ENCODE measurements around the gene BLVRA.
"Not testable (repeated sequence)": the region's sequence is repeated elsewhere in the genome, so short reads cannot be mapped to it uniquely, and the experiment has no call there.

The BLVRA gene

DNA sequence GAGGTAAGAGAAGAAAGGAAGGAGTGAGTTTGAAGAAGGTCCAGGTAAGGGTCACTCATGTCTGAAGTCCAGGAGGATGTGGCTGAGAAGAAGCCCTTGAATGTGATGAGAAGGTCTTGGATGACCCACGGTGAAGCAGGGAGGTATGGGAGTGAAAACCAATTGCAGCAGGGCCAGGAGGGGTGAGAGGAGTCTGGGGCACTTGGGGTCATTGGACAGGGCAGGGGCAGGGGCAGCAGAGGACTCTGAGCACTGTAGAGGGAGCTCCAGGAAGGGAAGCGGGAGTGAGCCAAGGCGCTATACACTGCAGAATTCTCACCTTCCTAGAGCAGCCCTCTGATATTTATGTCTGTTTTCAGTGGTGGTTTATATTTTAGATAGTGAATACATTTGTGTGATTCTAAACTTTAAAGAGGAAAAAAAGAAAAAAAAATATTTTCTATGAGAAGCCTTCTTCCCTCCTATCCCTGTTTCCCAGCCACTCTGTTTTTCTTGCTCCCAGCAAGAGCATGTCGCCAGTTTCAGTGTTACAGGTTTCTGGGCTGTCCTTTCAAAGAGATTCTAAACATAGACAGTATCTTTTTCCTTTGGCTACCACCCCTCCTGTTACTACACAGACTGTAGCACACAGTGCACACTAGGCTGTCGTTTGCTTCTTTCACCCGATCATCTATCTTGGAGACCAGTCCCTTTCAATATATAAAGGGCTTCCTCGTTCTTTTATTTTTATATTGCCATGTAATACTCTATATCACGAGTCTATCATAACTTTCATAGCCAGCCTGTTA is 24.5 kb downstream of the BLVRA start:
- H3K4me3 ChIP-seq (ENCODE audit: low read length) = no peak overlapping the region
- WGBS (ENCODE audit: insufficient coverage, insufficient read length) = no CpG with 5 or more reads among the region's 8 CpGs
- no peak for DNase-seq (ENCODE audit: low read depth, low spot score)
- no peaks in the 10 kb centered on the region for H3K4me1 ChIP-seq (ENCODE audit: control insufficient read depth, insufficient read depth, low read length)
- H3K27ac ChIP-seq (ENCODE audit: low read length) = no peak overlapping the region
- H3K9me3 ChIP-seq (ENCODE audit: control insufficient read depth, insufficient read depth, low read length) = no peaks in the 10 kb centered on the region; the same call in 1 of the 2 replicates
- H3K36me3 ChIP-seq (ENCODE audit: control insufficient read depth, insufficient read depth, low read length) = no peaks in the 10 kb centered on the region
- H3K27me3 ChIP-seq (ENCODE audit: control insufficient read depth, insufficient read depth, low read length) = no peaks in the 10 kb centered on the region; the same call in 1 of the 2 replicates

DNA sequence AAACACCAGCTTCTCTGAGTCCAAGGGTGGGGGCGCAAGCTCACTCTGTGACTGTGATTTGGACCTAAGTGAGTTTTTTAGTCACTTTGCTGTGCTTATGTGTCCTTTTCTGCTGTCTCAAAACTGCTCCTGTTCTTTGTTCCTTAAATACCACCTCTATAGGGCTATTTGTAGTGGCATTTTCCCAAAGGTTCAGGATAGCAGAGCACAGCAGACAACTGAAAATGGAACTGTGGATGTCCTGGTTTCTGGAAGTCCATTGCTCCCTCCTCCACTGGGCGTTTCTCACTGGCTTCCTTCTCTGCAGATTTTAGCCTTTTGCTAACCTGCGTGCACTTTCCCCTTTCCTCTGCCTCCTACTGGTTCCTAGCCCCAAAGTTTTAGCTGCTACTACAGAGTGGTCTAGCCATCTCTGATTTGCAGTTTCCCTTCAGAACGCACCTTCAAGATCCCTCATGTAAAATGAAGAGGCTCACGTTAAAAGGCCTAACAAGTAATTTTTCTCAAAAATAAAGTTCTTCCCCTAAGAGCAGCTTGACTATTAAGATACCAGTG is 25.6 kb downstream of the BLVRA start:
- Histone ChIP-seq H3K27ac (ENCODE audit: low read length) (no peak overlapping the region), H3K27me3 (ENCODE audit: control insufficient read depth, insufficient read depth, low read length) (no peaks in the 10 kb centered on the region; the same call in 1 of the 2 replicates), H3K4me3 (ENCODE audit: low read length) (no peak overlapping the region), H3K36me3 (ENCODE audit: control insufficient read depth, insufficient read depth, low read length) (no peaks in the 10 kb centered on the region; the same call in 1 of the 2 replicates), H3K9me3 (ENCODE audit: control insufficient read depth, insufficient read depth, low read length) (no peaks in the 10 kb centered on the region; the same call in 1 of the 2 replicates), H3K4me1 (ENCODE audit: control insufficient read depth, insufficient read depth, low read length) (no peaks in the 10 kb centered on the region)
- DNase-seq (ENCODE audit: low read depth, low spot score) = no peak
- WGBS (ENCODE audit: insufficient coverage, insufficient read length) = no CpG with 5 or more reads among the region's 5 CpGs

DNA sequence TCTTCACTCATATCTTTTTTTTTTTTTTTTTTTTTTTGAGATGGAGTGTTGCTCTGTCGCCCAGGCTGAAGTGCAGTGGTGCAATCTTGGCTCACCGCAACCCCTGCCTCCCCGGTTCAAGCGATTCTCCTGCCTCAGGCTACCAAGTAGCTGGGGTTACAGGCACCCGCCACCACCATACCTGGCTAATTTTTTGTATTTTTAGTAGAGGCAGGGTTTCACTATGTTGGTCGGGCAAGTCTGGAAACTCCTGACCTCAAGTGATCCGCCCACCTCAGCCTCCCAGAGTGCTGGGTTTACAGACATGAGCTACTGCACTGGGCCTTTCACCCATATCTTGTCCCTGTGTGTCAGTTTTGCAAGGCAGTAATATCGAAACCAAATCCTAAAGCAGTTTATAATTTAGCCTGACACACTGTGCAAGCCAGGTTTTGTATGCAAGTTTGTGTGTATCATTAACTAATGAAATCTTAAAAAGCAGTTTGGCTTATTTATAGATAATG is 26.2 kb downstream of the BLVRA start:
- not testable (repeated sequence) for H3K9me3 ChIP-seq (ENCODE audit: control insufficient read depth, insufficient read depth, low read length); DNase-seq (ENCODE audit: low read depth, low spot score); H3K27ac ChIP-seq (ENCODE audit: low read length); H3K27me3 ChIP-seq (ENCODE audit: control insufficient read depth, insufficient read depth, low read length); H3K36me3 ChIP-seq (ENCODE audit: control insufficient read depth, insufficient read depth, low read length); H3K4me1 ChIP-seq (ENCODE audit: control insufficient read depth, insufficient read depth, low read length); H3K4me3 ChIP-seq (ENCODE audit: low read length)
- no CpG with 5 or more reads among the region's 8 CpGs for WGBS (ENCODE audit: insufficient coverage, insufficient read length)

DNA sequence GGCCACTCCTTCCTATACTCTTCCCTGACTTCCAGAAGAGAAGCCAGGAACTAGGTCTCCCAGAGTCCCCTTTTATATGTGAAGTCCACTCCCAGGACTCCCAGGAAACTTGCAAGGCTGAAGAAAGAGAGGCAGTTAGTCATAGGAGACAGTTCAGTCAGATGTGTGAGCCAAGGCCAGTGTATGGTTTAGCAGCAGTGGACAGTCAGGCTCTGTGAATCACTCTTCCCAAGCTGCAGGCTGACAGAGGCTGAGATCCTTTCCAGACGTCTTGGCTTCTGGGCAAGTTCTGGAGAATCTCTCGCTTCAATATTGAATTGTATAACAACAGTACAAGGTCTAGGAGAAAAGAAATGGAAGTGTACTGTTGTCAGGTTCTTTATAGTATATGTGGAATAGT is 26.9 kb downstream of the BLVRA start:
- Histone ChIP-seq H3K27ac (ENCODE audit: low read length) (no peak overlapping the region), H3K9me3 (ENCODE audit: control insufficient read depth, insufficient read depth, low read length) (no peaks in the 10 kb centered on the region), H3K36me3 (ENCODE audit: control insufficient read depth, insufficient read depth, low read length) (peaks cover 5% of the 10 kb centered on the region; the same call in 1 of the 2 replicates), H3K27me3 (ENCODE audit: control insufficient read depth, insufficient read depth, low read length) (no peaks in the 10 kb centered on the region; the same call in 1 of the 2 replicates), H3K4me3 (ENCODE audit: low read length) (no peak overlapping the region), H3K4me1 (ENCODE audit: control insufficient read depth, insufficient read depth, low read length) (no peaks in the 10 kb centered on the region; the same call in 1 of the 2 replicates)
- DNase-seq (ENCODE audit: low read depth, low spot score) = no peak
- WGBS (ENCODE audit: insufficient coverage, insufficient read length) = no CpG with 5 or more reads among the region's 2 CpGs

DNA sequence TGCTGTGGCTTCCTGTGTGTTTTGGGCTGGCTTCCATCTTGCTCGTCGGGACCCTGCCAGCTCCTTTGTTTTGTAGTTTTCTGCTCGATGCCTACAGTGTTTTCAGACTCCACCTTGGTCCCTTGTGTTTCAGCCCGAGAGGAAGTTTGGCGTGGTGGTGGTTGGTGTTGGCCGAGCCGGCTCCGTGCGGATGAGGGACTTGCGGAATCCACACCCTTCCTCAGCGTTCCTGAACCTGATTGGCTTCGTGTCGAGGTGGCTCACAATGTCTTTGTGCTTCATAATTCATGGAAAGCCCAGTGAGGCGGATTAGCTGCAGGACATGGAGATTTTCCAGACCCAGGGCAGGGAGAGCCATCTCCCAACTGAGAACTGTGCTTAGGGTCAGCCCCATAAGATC is 29.3 kb downstream of the BLVRA start:
- Histone ChIP-seq H3K4me1 (ENCODE audit: control insufficient read depth, insufficient read depth, low read length) (no peaks in the 10 kb centered on the region; the same call in 1 of the 2 replicates), H3K9me3 (ENCODE audit: control insufficient read depth, insufficient read depth, low read length) (no peaks in the 10 kb centered on the region), H3K27me3 (ENCODE audit: control insufficient read depth, insufficient read depth, low read length) (no peaks in the 10 kb centered on the region; the same call in 1 of the 2 replicates), H3K4me3 (ENCODE audit: low read length) (no peak overlapping the region), H3K27ac (ENCODE audit: low read length) (no peak overlapping the region), H3K36me3 (ENCODE audit: control insufficient read depth, insufficient read depth, low read length) (peaks cover 5% of the 10 kb centered on the region; the same call in 1 of the 2 replicates)
- no CpG with 5 or more reads among the region's 14 CpGs for WGBS (ENCODE audit: insufficient coverage, insufficient read length)
- DNase-seq (ENCODE audit: low read depth, low spot score) = no peak

DNA sequence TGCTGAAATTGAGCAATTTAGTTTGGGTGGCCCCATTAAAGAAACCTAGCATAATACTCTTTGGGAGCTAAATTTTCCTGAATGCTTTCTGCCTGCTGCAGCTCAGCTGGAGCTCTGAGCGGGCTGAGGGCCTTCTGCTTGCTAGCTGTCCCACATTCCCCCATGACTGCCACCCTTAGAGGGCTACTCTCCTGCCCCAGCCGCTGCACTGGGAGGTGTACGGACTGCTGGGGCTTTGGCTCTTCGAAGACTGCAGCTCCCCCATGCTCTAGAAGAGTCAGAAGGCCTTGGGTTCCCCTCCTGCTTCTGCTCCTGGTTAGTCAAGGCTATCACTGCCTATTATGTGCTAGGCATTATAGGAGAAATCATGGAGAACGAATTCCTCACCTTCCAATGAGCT is 31.5 kb downstream of the BLVRA start:
- H3K36me3 ChIP-seq (ENCODE audit: control insufficient read depth, insufficient read depth, low read length) = peaks cover 5% of the 10 kb centered on the region; the same call in 1 of the 2 replicates

DNA sequence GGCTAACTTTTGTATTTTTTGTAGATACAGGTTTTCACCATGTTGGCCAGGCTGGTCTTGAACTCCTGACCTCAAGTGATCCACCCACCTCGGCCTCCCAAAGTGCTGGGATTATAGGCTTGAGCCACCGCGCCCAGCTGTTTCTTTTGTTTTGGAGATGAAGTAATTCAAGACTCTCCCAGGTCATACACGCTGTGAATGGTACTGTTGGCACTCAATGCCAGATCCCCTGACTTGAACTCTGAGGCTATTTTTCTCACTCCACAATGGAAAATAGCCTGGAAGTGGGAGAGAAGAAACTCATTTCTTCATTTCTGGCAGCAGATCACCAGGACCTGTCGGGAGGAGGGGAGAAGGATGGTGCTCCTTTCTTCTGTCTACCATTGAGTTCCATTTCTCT is 32.4 kb downstream of the BLVRA start:
- Histone ChIP-seq H3K9me3 (ENCODE audit: control insufficient read depth, insufficient read depth, low read length) (no peaks in the 10 kb centered on the region), H3K27ac (ENCODE audit: low read length) (no peak overlapping the region), H3K27me3 (ENCODE audit: control insufficient read depth, insufficient read depth, low read length) (no peaks in the 10 kb centered on the region; the same call in 1 of the 2 replicates), H3K36me3 (ENCODE audit: control insufficient read depth, insufficient read depth, low read length) (peaks cover 5% of the 10 kb centered on the region; the same call in 1 of the 2 replicates), H3K4me3 (ENCODE audit: low read length) (no peak overlapping the region), H3K4me1 (ENCODE audit: control insufficient read depth, insufficient read depth, low read length) (no peaks in the 10 kb centered on the region; the same call in 1 of the 2 replicates)
- WGBS (ENCODE audit: insufficient coverage, insufficient read length) = no CpG with 5 or more reads among the region's 5 CpGs
- DNase-seq (ENCODE audit: low read depth, low spot score) = no peak

More for the DNA sequence above, 31.5 kb downstream of the BLVRA start:
- Histone ChIP-seq H3K9me3 (ENCODE audit: control insufficient read depth, insufficient read depth, low read length) (no peaks in the 10 kb centered on the region), H3K27ac (ENCODE audit: low read length) (no peak overlapping the region), H3K4me1 (ENCODE audit: control insufficient read depth, insufficient read depth, low read length) (no peaks in the 10 kb centered on the region; the same call in 1 of the 2 replicates), H3K27me3 (ENCODE audit: control insufficient read depth, insufficient read depth, low read length) (no peaks in the 10 kb centered on the region; the same call in 1 of the 2 replicates), H3K4me3 (ENCODE audit: low read length) (no peak overlapping the region)
- WGBS (ENCODE audit: insufficient coverage, insufficient read length) = no CpG with 5 or more reads among the region's 5 CpGs
- no peak for DNase-seq (ENCODE audit: low read depth, low spot score)

DNA sequence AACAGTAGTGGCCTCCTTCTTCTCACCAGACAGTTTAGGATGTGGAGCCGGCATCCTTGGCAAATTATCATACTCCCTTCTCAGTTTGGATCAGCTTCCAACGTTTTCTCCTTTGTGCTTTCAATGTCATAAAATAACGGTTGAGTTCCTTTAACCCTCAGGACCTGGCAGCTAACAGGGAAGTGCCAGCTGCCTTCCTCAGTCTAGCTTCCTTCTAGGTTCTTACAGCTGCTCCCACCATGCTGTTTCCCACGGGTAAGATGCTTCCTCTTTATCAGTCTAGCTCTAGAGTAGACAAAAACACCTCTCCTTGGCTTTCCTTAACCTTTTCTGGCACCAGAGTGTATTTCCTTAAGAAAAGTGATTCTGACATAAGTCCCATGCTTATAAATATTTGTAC is 33.2 kb downstream of the BLVRA start:
- H3K9me3 ChIP-seq (ENCODE audit: control insufficient read depth, insufficient read depth, low read length) = no peaks in the 10 kb centered on the region
- H3K36me3 ChIP-seq (ENCODE audit: control insufficient read depth, insufficient read depth, low read length) = peaks cover 5% of the 10 kb centered on the region; the same call in 1 of the 2 replicates
- no CpG with 5 or more reads among the region's 4 CpGs for WGBS (ENCODE audit: insufficient coverage, insufficient read length)
- no peaks in the 10 kb centered on the region; the same call in 1 of the 2 replicates for H3K27me3 ChIP-seq (ENCODE audit: control insufficient read depth, insufficient read depth, low read length)
- no peak for DNase-seq (ENCODE audit: low read depth, low spot score)
- no peaks in the 10 kb centered on the region; the same call in 1 of the 2 replicates for H3K4me1 ChIP-seq (ENCODE audit: control insufficient read depth, insufficient read depth, low read length)
- H3K4me3 ChIP-seq (ENCODE audit: low read length) = no peak overlapping the region
- H3K27ac ChIP-seq (ENCODE audit: low read length) = no peak overlapping the region

DNA sequence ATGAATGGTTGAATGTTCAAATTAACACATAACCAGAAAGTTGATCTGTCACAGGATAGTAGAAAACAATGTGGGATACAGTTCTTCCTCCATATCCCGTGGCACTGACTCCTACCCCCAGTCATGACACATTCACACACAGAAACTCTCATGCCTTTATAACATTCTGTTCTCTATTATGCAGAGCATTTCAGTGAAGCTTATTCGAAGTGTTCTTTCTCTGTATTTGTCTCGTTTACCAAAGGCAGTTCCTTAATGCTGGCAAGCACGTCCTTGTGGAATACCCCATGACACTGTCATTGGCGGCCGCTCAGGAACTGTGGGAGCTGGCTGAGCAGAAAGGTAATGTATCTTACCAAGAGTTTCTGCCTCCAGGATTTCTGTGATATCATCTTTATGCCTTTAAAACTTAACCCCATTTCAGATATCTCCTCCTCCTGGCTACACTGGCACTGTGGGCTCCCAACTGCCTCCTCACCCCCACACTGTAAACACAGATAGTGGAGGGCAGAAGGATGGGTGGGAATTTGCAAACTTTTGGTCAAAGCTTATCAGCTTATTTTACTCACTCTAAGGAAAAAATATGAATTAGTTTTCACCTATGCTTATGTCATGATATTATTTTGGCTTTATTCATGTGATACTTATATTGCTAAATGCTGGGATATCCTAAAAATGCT is 34.1 kb downstream of the BLVRA start:
- no peak for DNase-seq (ENCODE audit: low read depth, low spot score)
- peaks cover 5% of the 10 kb centered on the region; the same call in 1 of the 2 replicates for H3K36me3 ChIP-seq (ENCODE audit: control insufficient read depth, insufficient read depth, low read length)
- no peak overlapping the region for H3K4me3 ChIP-seq (ENCODE audit: low read length)
- no peak overlapping the region for H3K27ac ChIP-seq (ENCODE audit: low read length)
- H3K9me3 ChIP-seq (ENCODE audit: control insufficient read depth, insufficient read depth, low read length) = no peaks in the 10 kb centered on the region
- no peaks in the 10 kb centered on the region; the same call in 1 of the 2 replicates for H3K27me3 ChIP-seq (ENCODE audit: control insufficient read depth, insufficient read depth, low read length)
- no CpG with 5 or more reads among the region's 6 CpGs for WGBS (ENCODE audit: insufficient coverage, insufficient read length)
- no peaks in the 10 kb centered on the region; the same call in 1 of the 2 replicates for H3K4me1 ChIP-seq (ENCODE audit: control insufficient read depth, insufficient read depth, low read length)

DNA sequence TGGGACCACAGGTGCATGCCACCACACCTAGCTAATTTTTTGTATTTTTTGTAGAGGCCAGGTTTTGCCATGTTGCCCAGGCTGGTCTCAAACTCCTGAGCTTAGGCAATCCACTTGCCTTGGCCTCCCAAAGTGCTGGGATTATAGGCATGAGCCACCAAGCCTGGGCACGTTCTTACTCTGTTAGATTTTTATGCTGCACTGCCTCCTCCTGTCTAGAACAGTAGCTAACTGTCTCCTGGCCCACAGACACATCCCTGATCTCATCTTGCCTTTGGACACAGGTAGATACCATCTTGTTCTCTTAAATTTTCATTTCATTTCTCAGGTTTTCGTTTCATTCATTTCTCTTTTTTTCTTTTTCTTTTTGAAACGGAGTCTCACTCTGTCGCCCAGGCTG is 41.1 kb downstream of the BLVRA start:
- WGBS (ENCODE audit: insufficient coverage, insufficient read length) = no CpG with 5 or more reads among the region's 4 CpGs
- Histone ChIP-seq H3K4me1 (ENCODE audit: control insufficient read depth, insufficient read depth, low read length) (no peaks in the 10 kb centered on the region), H3K9me3 (ENCODE audit: control insufficient read depth, insufficient read depth, low read length) (no peaks in the 10 kb centered on the region), H3K27ac (ENCODE audit: low read length) (no peak overlapping the region), H3K27me3 (ENCODE audit: control insufficient read depth, insufficient read depth, low read length) (no peaks in the 10 kb centered on the region), H3K4me3 (ENCODE audit: low read length) (no peak overlapping the region), H3K36me3 (ENCODE audit: control insufficient read depth, insufficient read depth, low read length) (no peaks in the 10 kb centered on the region)
- no peak for DNase-seq (ENCODE audit: low read depth, low spot score)

Data from iPS DF 6.9 (cell line).